ENCODE measurements around the gene OR2H2.

The OR2H2 gene

GRCh38 chr6:29631209-29631810 lies 46.4 kb downstream of the OR2H2 start:
- no peak for DNase-seq

- no peak for DNase-seq
Measured at GRCh38 chr6:29631860-29632731, 47.2 kb downstream of the OR2H2 start.

- DNase-seq: peak; percentile 84
Measured at GRCh38 chr6:29632789-29633533, 48.0 kb downstream of the OR2H2 start, which contains the start of gene GABBR1. GABBR1 (minus strand) TSS chr6:29633183; CDS start chr6:29632385, 798 bp downstream.

GRCh38 chr6:29633534-29633905 lies 48.6 kb downstream of the OR2H2 start:
- no peak for DNase-seq

- DNase-seq: no peak
Measured at GRCh38 chr6:29637247-29637646, 52.3 kb downstream of the OR2H2 start.
